SK-N-SH (cell line): ENCODE results near the gene PKD1. TPM values are rescaled to one million over a fixed set of nuclear protein-coding genes. Genes with fewer than 3 reads are reported as not detected.
"Not testable (repeated sequence)": the region's sequence is repeated elsewhere in the genome, so short reads cannot be mapped to it uniquely, and the experiment has no call there.

Experiments used
- CTCF ChIA-PET: fragments of 300-600, 350-600 bp; formaldehyde crosslinking; extraction: SDS; loops from one replicate; lab custom pipeline; 2021; lab: Yijun Ruan, JAX
- POLR2A ChIA-PET: fragments of 350-600 bp; sonication (Branson Sonifier 250); formaldehyde crosslinking; extraction: SDS; loops from one replicate; lab custom pipeline; 2020; ENCODE audit warnings: antibody characterized with exemption, inconsistent platforms; lab: Yijun Ruan, JAX
- DNase-seq: peaks from one replicate; pipeline ENCODE4 v3.0.0; 2012
- H2AFZ ChIP-seq: fragments of 200-600 bp; sonication (generic); 2 replicates; pipeline ENCODE4 v1.8.1; 2016; ENCODE audit warnings: antibody characterized with exemption, mild to moderate bottlenecking, low read depth
- H3F3A ChIP-seq: fragments of 200-600 bp; sonication (generic); replicated peaks from 2 replicates; pipeline ENCODE3; 2016; ENCODE audit warnings: antibody characterized with exemption, mild to moderate bottlenecking; ENCODE audit not compliant: insufficient read depth
- H3K27ac ChIP-seq, 2 experiments: fragments of 200-500 bp in 1 of 2; fragments of 200-600 bp in 1 of 2; sonication (Bioruptor generic) in 1 of 2; sonication (generic), shearing (Covaris generic) in 1 of 2; 2 replicates each; pipeline versions ENCODE4 v1.5.1 to v1.6.1; 2014 to 2016; ENCODE audit warnings: low read depth in 2 of 2, inconsistent platforms in 1 of 2, low read length in 1 of 2, mild to moderate bottlenecking in 1 of 2, mixed read lengths in 1 of 2
- H3K27me3 ChIP-seq: fragments of 200-600 bp; sonication (generic), shearing (Covaris generic); 2 replicates; pipeline ENCODE4 v1.6.1; 2016; ENCODE audit warnings: mixed run types; ENCODE audit not compliant: insufficient read depth
- H3K36me3 ChIP-seq, 2 experiments: fragments of 200-500 bp in 1 of 2; fragments of 200-600 bp in 1 of 2; sonication (Bioruptor generic) in 1 of 2; sonication (generic) in 1 of 2; replicated peaks in 1 of 2; 2 replicates each; pipeline versions ENCODE3 to v1.5.1; 2014 to 2016; ENCODE audit warnings: low read length in 1 of 2, mild to moderate bottlenecking in 1 of 2; ENCODE audit not compliant: insufficient read depth in 2 of 2, control insufficient read depth in 1 of 2
- H3K4me1 ChIP-seq, 2 experiments: fragments of 200-500 bp in 1 of 2; fragments of 200-600 bp in 1 of 2; sonication (Bioruptor generic) in 1 of 2; sonication (generic), shearing (Covaris generic) in 1 of 2; 2 replicates each; pipeline versions ENCODE4 v1.5.1 to v1.6.1; 2014 to 2016; ENCODE audit warnings: low read depth in 1 of 2, low read length in 1 of 2, mixed run types in 1 of 2; ENCODE audit not compliant: insufficient read depth in 2 of 2, control insufficient read depth in 1 of 2
- H3K4me2 ChIP-seq: fragments of 200-600 bp; sonication (generic), shearing (Covaris generic); 2 replicates; pipeline ENCODE4 v1.6.1; 2017; ENCODE audit warnings: mixed run types
- H3K4me3 ChIP-seq, 2 experiments: fragments of 200-500 bp in 1 of 2; fragments of 200-600 bp in 1 of 2; sonication (Bioruptor generic) in 1 of 2; sonication (generic), shearing (Covaris generic) in 1 of 2; 2 replicates each; pipeline versions ENCODE4 v1.5.1 to v1.8.1; 2014 to 2016; ENCODE audit warnings: low read depth in 2 of 2, inconsistent platforms in 1 of 2, low read length in 1 of 2, mild to moderate bottlenecking in 1 of 2, mixed read lengths in 1 of 2, moderate library complexity in 1 of 2
- H3K79me2 ChIP-seq: fragments of 200-600 bp; sonication (generic); 2 replicates; pipeline ENCODE4 v1.8.1; 2017; ENCODE audit warnings: mild to moderate bottlenecking; ENCODE audit not compliant: insufficient read depth
- H3K9ac ChIP-seq: fragments of 200-600 bp; sonication (generic); 2 replicates; pipeline ENCODE4 v1.6.1; 2017; ENCODE audit warnings: mixed run types
- H3K9me2 ChIP-seq: fragments of 200-600 bp; sonication (generic); 2 replicates; pipeline ENCODE4 v1.6.1; 2017; ENCODE audit warnings: mixed run types
- H3K9me3 ChIP-seq: fragments of 200-600 bp; sonication (generic); 2 replicates; pipeline ENCODE4 v1.6.1; 2017; ENCODE audit warnings: mixed run types, mild to moderate bottlenecking, moderate library complexity
- H4K20me1 ChIP-seq: fragments of 200-600 bp; sonication (generic); 2 replicates; pipeline ENCODE4 v1.6.1; 2017; ENCODE audit warnings: mild to moderate bottlenecking, mixed run types; ENCODE audit not compliant: insufficient read depth
- EP300 ChIP-seq, 2 experiments: IDR thresholded peaks; 2 replicates each; pipeline versions ENCODE4 v1.4.0 to v1.6.1; 2012; ENCODE audit warnings: borderline replicate concordance in 1 of 2, low read depth in 1 of 2, low read length in 1 of 2
- FOXM1 ChIP-seq: IDR thresholded peaks from 2 replicates; pipeline ENCODE4 v1.4.0; 2012; ENCODE audit warnings: low read depth, mild to moderate bottlenecking
- GABPA ChIP-seq: IDR thresholded peaks from 2 replicates; pipeline ENCODE4 v1.4.0; 2012; ENCODE audit warnings: low read depth, mild to moderate bottlenecking
- JUND ChIP-seq: IDR thresholded peaks from 2 replicates; pipeline ENCODE4 v1.4.0; 2012
- MAX ChIP-seq: IDR thresholded peaks from 2 replicates; pipeline ENCODE4 v1.4.0; 2012; ENCODE audit warnings: low read depth
- MEF2A ChIP-seq: IDR thresholded peaks from 2 replicates; pipeline ENCODE4 v1.4.0; 2012; ENCODE audit warnings: low read depth, borderline replicate concordance
- MXI1 ChIP-seq: IDR thresholded peaks from 2 replicates; pipeline ENCODE4 v1.6.1; 2012; ENCODE audit warnings: mild to moderate bottlenecking, low read depth, low read length, improper control_type of control experiment
- NFIC ChIP-seq: IDR thresholded peaks from 2 replicates; pipeline ENCODE4 v1.4.0; 2012; ENCODE audit warnings: borderline replicate concordance
- PBX3 ChIP-seq: IDR thresholded peaks from 2 replicates; pipeline ENCODE4; 2012
- RCOR1 ChIP-seq: fragments of 150-350 bp; IDR thresholded peaks from 2 replicates; pipeline ENCODE4 v1.6.1; 2017; ENCODE audit warnings: antibody characterized with exemption, low read length
- TAF1 ChIP-seq: IDR thresholded peaks from 2 replicates; pipeline ENCODE4 v1.6.1; 2012; ENCODE audit warnings: low read depth, mild to moderate bottlenecking, low read length, moderate library complexity, borderline replicate concordance
- TCF12 ChIP-seq: IDR thresholded peaks from 2 replicates; pipeline ENCODE4 v1.4.0; 2012
- WGBS: methylation state at CpG from one replicate; pipeline ENCODE4 v1.1.6; 2017; ENCODE audit warnings: low lambda C conversion rate; 5-methylcytosine and 5-hydroxymethylcytosine counted together
- polyA plus RNA-seq, 3 experiments: library from polyadenylated mRNA; depleted of rRNA; stranded (reverse); fragments of >200 nt; gene quantifications; 2 replicates each; pipeline ENCODE4 v1.2.3, GENCODE V29; 2012

PKD1 gene
- polyA plus RNA-seq, 1 of the 3 experiments (the other 2 are of a cell fraction): 47.4 TPM

- not testable (repeated sequence) for H3K4me3 ChIP-seq
Observed at GRCh38 chr16:2126161-2126743, 9.4 kb downstream of the PKD1 start.

GRCh38 chr16:2125609-2126008, 10.1 kb downstream of the PKD1 start:
- WGBS: 51% methylated on average over 7 of the region's 11 CpGs
- Histone ChIP-seq H3K4me1 (peaks cover 28 to 60% of the 10 kb centered on the region in 2 experiments; a peak in 3 of 4 replicates), H3K4me2 (peak overlapping the region; percentile 82), H4K20me1 (peaks cover 18% of the 10 kb centered on the region), H3K79me2 (peaks cover 77% of the 10 kb centered on the region), H3K4me3 (peak overlapping the region in 1 of 2 experiments; percentile 48; a peak in 1 of 4 replicates), H3K9ac (peak overlapping the region; percentile 79), H3K27ac (peak overlapping the region; percentile 84 to 98), H3F3A (peaks cover 14% of the 10 kb centered on the region)
- H2AFZ ChIP-seq, H3K9me2 ChIP-seq, H3K36me3 ChIP-seq, H3K27me3 ChIP-seq, H3K9me3 ChIP-seq, DNase-seq: not testable (repeated sequence)
- CTCF ChIA-PET: interaction anchor here (1.4 to 1.5 kb wide), 2 partner anchors 15 to 122 kb away, joined by 4 read pairs; no protein-coding TSS in a partner anchor
- POLR2A ChIA-PET: interaction anchor here (1.5 to 1.8 kb wide), 2 partner anchors 22 to 78 kb away, joined by 4 to 7 read pairs; partner anchors contain the start of genes NTHL1, RAB26 and TSC2

More at GRCh38 chr16:2126161-2126743, 9.4 kb downstream of the PKD1 start:
- DNase-seq, H3K27me3 ChIP-seq, H2AFZ ChIP-seq, H3K9ac ChIP-seq, H3K36me3 ChIP-seq: not testable (repeated sequence)
- Histone ChIP-seq H3K79me2 (peaks cover 77% of the 10 kb centered on the region), H4K20me1 (peaks cover 16% of the 10 kb centered on the region), H3F3A (peaks cover 14% of the 10 kb centered on the region), H3K4me1 (peaks cover 28 to 60% of the 10 kb centered on the region in 2 experiments; a peak in 3 of 4 replicates)
- POLR2A ChIA-PET: interaction anchor here (1.0 to 1.5 kb wide), 3 partner anchors 29 to 78 kb away, joined by 4 to 7 read pairs (median 5); partner anchors contain the start of genes NTHL1, TRAF7 and TSC2
- CTCF ChIA-PET: interaction anchor here (0.8 to 1.5 kb wide), 5 partner anchors 28 to 145 kb away, joined by 3 to 4 read pairs (median 3); partner anchors contain the start of gene NOXO1
- 0 out of 2 replicates have a peak, but pooled peaks have one; percentile 15 for TF ChIP-seq MAX
- TF ChIP-seq MXI1: peak; percentile 37; the same call in 1 of the 2 replicates
- 0 out of 2 replicates have a peak, but pooled peaks have one; percentile 8 for TF ChIP-seq TCF12
- TF ChIP-seq, all 33 proteins: peak for 3; not testable (repeated sequence) for 30
- 46% methylated on average over 3 of the region's 21 CpGs for WGBS
- H3K9me3 ChIP-seq, H3K9me2 ChIP-seq: not testable (repeated sequence)
- H3K27ac ChIP-seq: peak overlapping the region; percentile 44 to 98; a peak in 3 of 4 replicates
- peak overlapping the region; percentile 55 for H3K4me2 ChIP-seq

GRCh38 chr16:2124694-2125444, 10.8 kb downstream of the PKD1 start:
- Histone ChIP-seq H3K79me2 (peaks cover 77% of the 10 kb centered on the region), H3K4me1 (peaks cover 28 to 60% of the 10 kb centered on the region in 2 experiments; a peak in 3 of 4 replicates), H3K4me3 (peak overlapping the region; percentile 27 to 48), H4K20me1 (peaks cover 15% of the 10 kb centered on the region), H3K9ac (peak overlapping the region; percentile 79), H3F3A (peaks cover 14% of the 10 kb centered on the region), H3K4me2 (peak overlapping the region; percentile 82), H3K27ac (peak overlapping the region; percentile 84 to 98)
- not testable (repeated sequence) for H3K27me3 ChIP-seq, H2AFZ ChIP-seq, H3K9me2 ChIP-seq, H3K36me3 ChIP-seq, H3K9me3 ChIP-seq
- peak; percentile 62 for DNase-seq
- CTCF ChIA-PET: interaction anchor here (1.4 to 1.5 kb wide), 2 partner anchors 15 to 121 kb away, joined by 4 read pairs; no protein-coding TSS in a partner anchor
- TF ChIP-seq TCF12: peak; percentile 62; the same call in 1 of the 2 replicates
- TF ChIP-seq MEF2A: peak; percentile 74; the same call in 1 of the 2 replicates
- peak; percentile 44; the same call in 1 of the 2 replicates for TF ChIP-seq RCOR1
- 0 out of 2 replicates have a peak, but pooled peaks have one; percentile 18 for TF ChIP-seq GABPA
- peak; percentile 38; the same call in 1 of the 2 replicates for TF ChIP-seq TAF1
- TF ChIP-seq EP300 (IDR thresholded peaks at IDR 0.05; ENCODE audit: borderline replicate concordance in 1 of 2, low read depth in 1 of 2, low read length in 1 of 2): peak in 1 of 2 experiments; percentile 30; a peak in 3 of 4 replicates
- TF ChIP-seq FOXM1: peak; percentile 100
- peak; percentile 19; the same call in 1 of the 2 replicates for TF ChIP-seq JUND
- peak; percentile 46; the same call in 1 of the 2 replicates for TF ChIP-seq MAX
- peak; percentile 12; the same call in 1 of the 2 replicates for TF ChIP-seq NFIC
- TF ChIP-seq PBX3: 0 out of 2 replicates have a peak, but pooled peaks have one; percentile 12
- POLR2A ChIA-PET: interaction anchor here (0.7 to 1.8 kb wide), 3 partner anchors 15 to 30 kb away, joined by 3 to 4 read pairs (median 4); partner anchors contain the start of genes RAB26 and TRAF7
- WGBS: 18% methylated on average over 14 of the region's 37 CpGs
